Measurements from ENCODE around the gene SUSD4.

The SUSD4 gene

DNA sequence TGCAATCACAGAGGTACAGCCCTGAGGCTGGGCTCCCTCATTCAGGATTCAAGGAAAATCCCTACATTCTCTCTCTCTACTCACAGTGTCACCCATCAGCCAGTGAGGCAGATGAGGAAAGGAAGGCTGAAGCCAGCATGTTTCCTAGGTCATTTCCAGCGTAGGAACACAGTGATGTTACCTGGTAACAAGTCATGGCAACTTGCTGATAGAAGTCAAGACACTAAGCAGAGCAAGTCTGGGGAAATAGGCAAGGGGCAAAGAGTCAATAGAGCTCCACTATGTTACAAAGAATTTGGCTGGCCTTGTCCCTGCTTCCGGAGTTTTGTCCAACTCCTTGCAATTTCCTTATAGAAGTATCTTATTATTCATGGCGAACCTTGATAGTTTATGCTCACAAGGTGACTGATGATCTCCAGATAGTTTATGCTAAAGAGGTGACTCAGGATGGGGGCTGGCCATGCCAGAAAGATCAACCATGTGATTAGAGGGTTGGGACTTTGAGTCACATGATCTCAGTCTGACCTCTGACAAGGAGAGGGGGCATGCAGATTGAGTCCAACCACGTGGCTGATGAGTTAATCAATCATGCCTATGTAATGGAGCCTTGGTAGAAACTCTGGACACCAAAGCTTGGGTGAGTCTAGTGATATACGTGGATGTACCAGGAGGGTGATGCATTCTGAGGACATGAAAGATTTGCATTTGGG is 51.1 kb downstream of the SUSD4 start:
- Histone ChIP-seq H3K27ac (no peak overlapping the region), H4K20me1 (ENCODE audit: insufficient read depth) (no peaks in the 10 kb centered on the region), H3K79me2 (ENCODE audit: insufficient read depth, low read depth) (no peaks in the 10 kb centered on the region)

DNA sequence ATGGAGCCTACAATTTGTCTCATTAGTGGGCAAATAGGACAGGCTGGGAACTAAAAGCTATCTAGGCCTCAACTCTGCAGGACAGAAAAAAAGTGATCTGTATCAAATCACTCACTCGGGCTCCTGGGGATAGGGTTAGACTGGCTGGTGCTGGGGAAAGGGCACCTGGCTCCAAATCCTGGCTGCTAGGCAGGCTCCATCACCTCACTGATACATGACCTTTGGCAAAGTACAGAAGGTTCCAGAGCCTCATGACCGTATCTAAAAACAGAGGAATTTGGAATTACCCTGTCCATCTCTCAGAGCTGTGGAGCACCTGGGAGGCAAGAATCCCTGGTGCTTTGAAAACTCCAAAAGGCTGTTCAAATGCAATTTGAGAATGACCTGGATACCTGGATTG is 51.7 kb downstream of the SUSD4 start:
- Histone ChIP-seq H3K36me3 (ENCODE audit: insufficient read depth) (no peaks in the 10 kb centered on the region), H3K27me3 (ENCODE audit: insufficient read depth, low read depth) (no peaks in the 10 kb centered on the region), H3K4me2 (no peak overlapping the region), H3K4me1 (ENCODE audit: low read depth, poor library complexity, severe bottlenecking) (no peaks in the 10 kb centered on the region), H3K79me2 (ENCODE audit: insufficient read depth, low read depth) (no peaks in the 10 kb centered on the region), H3K27ac (no peak overlapping the region), H3K9ac (no peak overlapping the region), H2AFZ (ENCODE audit: low read depth) (no peak overlapping the region), H4K20me1 (ENCODE audit: insufficient read depth) (no peaks in the 10 kb centered on the region), H3K4me3 (IDR thresholded peaks at IDR 0.05; ENCODE audit: insufficient read depth, low read depth, low read length) (no peak overlapping the region)
- TF ChIP-seq, protein P1, sequence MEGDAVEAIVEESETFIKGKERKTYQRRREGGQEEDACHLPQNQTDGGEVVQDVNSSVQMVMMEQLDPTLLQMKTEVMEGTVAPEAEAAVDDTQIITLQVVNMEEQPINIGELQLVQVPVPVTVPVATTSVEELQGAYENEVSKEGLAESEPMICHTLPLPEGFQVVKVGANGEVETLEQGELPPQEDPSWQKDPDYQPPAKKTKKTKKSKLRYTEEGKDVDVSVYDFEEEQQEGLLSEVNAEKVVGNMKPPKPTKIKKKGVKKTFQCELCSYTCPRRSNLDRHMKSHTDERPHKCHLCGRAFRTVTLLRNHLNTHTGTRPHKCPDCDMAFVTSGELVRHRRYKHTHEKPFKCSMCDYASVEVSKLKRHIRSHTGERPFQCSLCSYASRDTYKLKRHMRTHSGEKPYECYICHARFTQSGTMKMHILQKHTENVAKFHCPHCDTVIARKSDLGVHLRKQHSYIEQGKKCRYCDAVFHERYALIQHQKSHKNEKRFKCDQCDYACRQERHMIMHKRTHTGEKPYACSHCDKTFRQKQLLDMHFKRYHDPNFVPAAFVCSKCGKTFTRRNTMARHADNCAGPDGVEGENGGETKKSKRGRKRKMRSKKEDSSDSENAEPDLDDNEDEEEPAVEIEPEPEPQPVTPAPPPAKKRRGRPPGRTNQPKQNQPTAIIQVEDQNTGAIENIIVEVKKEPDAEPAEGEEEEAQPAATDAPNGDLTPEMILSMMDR (conservative IDR thresholded peaks at IDR 0.05; ENCODE audit: low read depth, low read length) = no peak

More for the DNA sequence above, 51.1 kb downstream of the SUSD4 start:
- Histone ChIP-seq H3K4me1 (ENCODE audit: low read depth, poor library complexity, severe bottlenecking) (no peaks in the 10 kb centered on the region), H3K4me2 (no peak overlapping the region), H3K36me3 (ENCODE audit: insufficient read depth) (no peaks in the 10 kb centered on the region), H3K4me3 (IDR thresholded peaks at IDR 0.05; ENCODE audit: insufficient read depth, low read depth, low read length) (no peak overlapping the region), H3K9ac (no peak overlapping the region), H2AFZ (ENCODE audit: low read depth) (no peak overlapping the region), H3K27me3 (ENCODE audit: insufficient read depth, low read depth) (no peaks in the 10 kb centered on the region)
- TF ChIP-seq, protein P1 (conservative IDR thresholded peaks at IDR 0.05; ENCODE audit: low read depth, low read length) = no peak

DNA sequence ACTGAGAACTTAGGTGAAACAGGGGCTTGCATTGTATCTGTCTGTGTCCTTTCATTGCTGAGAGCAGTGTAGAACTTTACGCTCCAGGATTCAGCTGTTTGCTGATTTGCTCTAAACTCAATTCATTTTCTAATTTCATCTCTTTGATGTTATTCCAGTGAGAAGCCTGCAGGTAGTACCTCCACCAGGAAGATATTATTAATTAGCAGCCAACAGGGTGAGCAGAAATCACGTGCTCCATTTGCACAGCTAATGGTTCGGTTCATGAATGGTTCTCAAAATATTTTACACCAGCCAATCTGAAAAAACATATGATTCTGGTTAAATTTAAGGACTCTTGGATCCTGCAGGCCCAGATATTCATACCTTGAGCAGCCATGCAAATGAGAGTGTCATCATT is 52.1 kb downstream of the SUSD4 start:
- Histone ChIP-seq H2AFZ (ENCODE audit: low read depth) (no peak overlapping the region), H3K79me2 (ENCODE audit: insufficient read depth, low read depth) (no peaks in the 10 kb centered on the region), H3K36me3 (ENCODE audit: insufficient read depth) (no peaks in the 10 kb centered on the region), H3K4me3 (IDR thresholded peaks at IDR 0.05; ENCODE audit: insufficient read depth, low read depth, low read length) (no peak overlapping the region), H3K9ac (no peak overlapping the region), H3K27me3 (ENCODE audit: insufficient read depth, low read depth) (no peaks in the 10 kb centered on the region), H3K4me1 (ENCODE audit: low read depth, poor library complexity, severe bottlenecking) (no peaks in the 10 kb centered on the region), H3K4me2 (no peak overlapping the region), H3K27ac (no peak overlapping the region), H4K20me1 (ENCODE audit: insufficient read depth) (no peaks in the 10 kb centered on the region)
- TF ChIP-seq, protein P1 (conservative IDR thresholded peaks at IDR 0.05; ENCODE audit: low read depth, low read length) = no peak

DNA sequence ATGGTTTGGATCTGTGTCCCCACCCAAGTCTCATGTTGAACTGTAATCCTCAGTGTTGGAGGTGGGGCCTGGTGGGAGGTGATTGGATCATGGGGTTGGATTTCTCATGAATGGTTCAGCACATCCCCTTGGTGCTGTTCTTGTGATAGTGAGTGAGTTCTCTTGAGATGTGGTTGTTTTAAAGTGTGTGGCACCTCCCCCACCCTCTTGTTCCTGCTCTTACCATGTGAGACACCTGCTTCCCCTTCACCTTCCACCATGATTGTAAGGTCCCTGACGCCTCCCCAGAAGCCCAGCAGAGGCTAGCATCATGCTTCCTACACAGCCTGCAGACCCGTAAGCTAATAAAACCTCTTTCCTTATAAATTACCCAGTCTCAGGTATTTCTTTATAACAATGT is 55.8 kb downstream of the SUSD4 start:
- TF ChIP-seq, protein P1 (conservative IDR thresholded peaks at IDR 0.05; ENCODE audit: low read depth, low read length) = no peak
- H3K27me3 ChIP-seq (ENCODE audit: insufficient read depth, low read depth) = no peaks in the 10 kb centered on the region
- no peak overlapping the region for H3K4me3 ChIP-seq (IDR thresholded peaks at IDR 0.05; ENCODE audit: insufficient read depth, low read depth, low read length)

More for the DNA sequence above, 55.8 kb downstream of the SUSD4 start:
- Histone ChIP-seq H3K4me1 (ENCODE audit: low read depth, poor library complexity, severe bottlenecking) (no peaks in the 10 kb centered on the region), H3K79me2 (ENCODE audit: insufficient read depth, low read depth) (no peaks in the 10 kb centered on the region), H3K9ac (no peak overlapping the region), H2AFZ (ENCODE audit: low read depth) (no peak overlapping the region), H3K27ac (no peak overlapping the region), H4K20me1 (ENCODE audit: insufficient read depth) (no peaks in the 10 kb centered on the region), H3K4me2 (no peak overlapping the region), H3K36me3 (ENCODE audit: insufficient read depth) (no peaks in the 10 kb centered on the region)
